Fibroblast of peridontal ligament (primary cell): Measurements from ENCODE around the gene SCN2B.

Experiments
- DNase-seq: peaks from one replicate; pipeline ENCODE4 v3.0.0-alpha.2; 2010; ENCODE audit errors: extremely low read depth

SCN2B gene, protein sequence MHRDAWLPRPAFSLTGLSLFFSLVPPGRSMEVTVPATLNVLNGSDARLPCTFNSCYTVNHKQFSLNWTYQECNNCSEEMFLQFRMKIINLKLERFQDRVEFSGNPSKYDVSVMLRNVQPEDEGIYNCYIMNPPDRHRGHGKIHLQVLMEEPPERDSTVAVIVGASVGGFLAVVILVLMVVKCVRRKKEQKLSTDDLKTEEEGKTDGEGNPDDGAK

DNA sequence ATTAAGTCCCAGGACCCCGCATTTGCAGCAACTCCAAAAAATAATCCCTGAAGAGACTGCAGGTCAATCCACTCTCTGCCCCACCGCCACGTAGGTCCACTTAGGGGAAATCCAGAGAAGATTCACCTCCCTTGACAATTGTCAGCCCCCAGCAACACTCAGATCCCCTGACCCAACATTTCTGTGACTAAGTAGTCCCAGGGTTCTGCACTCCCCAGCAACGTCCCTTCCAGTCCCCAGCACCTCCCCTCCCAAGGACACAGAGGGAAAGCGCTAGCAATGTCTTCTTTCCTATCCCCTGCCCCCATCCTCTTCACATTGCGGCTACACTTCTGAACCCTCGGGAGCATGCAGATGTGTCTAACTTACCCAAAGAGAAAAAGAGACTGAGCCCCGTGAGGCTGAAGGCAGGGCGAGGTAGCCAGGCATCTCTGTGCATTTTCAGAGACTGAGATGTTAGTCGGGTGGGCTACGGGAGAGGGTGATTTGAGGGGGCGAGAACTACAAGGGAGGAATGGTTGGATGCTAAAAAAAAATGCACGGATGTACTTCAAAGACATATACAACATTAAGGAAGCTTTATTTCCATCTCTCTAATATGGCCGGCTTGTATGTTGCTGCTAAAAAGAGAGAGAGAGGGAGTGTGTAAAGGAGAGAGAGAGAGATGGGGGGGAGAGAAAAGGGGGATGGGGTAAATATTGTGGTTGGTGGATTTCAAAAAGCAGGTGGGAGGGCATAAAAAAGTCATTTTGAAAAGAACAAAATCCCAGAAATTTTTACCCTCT lies at the start of gene SCN2B:
SCN2B (minus strand) TSS at position 647 of the 785 bp plus-strand sequence; CDS start at position 439, 208 bp downstream.
- DNase-seq: no peak

DNA sequence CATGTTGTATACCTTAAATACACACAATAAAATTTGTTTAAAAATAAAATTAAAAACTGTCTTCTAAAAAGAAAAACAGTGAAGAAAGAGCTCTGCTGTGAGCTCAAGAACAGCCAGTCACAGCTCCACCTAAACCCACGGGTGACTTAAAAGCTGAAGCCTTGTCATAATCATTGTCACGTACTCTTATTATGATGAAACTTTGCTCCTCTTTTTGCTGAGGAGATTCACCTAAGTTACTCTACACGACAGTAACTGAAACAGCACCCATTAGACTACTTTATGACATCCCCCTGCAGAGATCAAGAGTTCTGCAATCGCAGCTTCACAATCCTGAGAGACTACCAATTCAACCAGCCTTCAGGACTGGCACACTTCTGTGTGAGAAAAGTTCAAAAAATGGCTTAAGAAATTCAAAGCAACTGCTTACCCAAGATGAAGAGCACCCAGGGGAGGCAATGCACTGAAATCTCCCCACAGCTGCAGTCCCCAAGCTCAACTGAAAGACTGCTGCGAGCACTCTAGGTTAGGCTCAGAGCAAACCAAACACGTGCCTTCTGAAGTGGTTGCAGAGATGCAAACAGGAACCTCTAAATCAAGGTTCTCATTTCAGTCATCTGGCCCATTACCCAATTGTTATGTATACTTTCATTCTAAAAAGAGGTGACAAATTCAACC lies 48.2 kb upstream of the SCN2B start, which contains the start of gene JAML:
JAML (minus strand) TSS at position 501 of the 678 bp plus-strand sequence. CDS start 10,145 bp downstream, outside the sequence.
- DNase-seq: no peak

DNA sequence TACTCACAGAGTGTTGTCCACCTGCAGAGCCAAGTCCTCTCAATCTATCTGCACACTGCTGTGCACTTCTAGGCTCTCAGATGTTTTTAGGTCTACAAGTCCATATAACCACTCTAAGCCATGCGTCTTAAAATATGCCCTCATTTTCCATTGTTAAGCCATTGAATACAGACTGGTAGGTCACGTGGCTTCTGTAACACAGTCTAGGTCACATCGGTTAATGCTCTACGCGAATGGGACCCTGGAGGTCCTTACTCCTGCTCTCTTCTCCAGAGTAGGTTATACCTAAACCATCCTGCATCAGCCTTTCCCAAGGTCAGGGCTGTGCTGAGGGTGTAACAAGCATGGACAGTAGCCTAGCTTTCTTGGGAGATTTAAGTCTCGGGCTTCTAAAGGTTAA lies 47.6 kb upstream of the SCN2B start:
- DNase-seq: no peak

DNA sequence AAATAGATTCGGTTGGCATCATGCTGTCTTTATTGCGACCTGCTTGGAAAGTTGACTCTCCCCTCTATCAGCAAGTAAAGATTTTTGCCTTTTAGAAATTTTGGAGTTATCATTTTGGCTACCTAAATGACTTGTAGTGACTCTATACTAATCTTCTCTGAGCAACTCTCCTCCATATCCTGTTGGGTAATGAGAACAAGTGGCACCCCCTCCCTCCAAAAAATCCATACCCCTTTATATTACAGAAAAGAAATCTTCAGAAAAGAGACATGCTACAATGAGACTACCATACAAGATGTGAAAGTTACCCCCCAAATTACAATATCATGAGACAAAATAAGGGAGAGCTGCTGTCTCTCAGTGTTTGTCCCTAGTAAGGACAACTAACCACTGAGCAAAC lies 47.1 kb upstream of the SCN2B start:
- DNase-seq: no peak

DNA sequence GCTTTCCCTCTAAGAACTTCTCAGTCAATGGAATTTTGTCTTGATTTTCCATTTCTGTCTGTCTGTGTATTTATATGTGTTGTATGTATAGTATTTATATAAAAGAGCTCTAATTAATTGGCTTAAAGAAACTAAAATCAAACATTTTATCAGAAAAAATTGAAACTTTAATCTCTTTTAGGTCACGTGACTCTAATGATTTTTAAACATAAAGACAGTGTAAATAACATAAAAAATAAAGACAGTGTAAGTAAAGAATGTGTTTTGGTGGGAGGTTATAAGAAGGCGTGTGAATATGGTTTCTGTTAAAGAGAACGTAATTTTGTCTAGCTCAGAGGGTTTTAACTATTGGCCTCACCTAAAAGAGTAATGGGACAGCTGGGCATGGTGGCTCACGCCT lies 46.0 kb upstream of the SCN2B start:
- DNase-seq: no peak

- no peak for DNase-seq
These were observed 45.0 kb upstream of the SCN2B start for GRCh38 chr11:118221419-118221818.

GRCh38 chr11:118219732-118220131 lies 43.3 kb upstream of the SCN2B start:
- no peak for DNase-seq

- no peak for DNase-seq
These were observed 42.8 kb upstream of the SCN2B start for GRCh38 chr11:118219244-118219643.

- DNase-seq: no peak
These were observed 41.1 kb upstream of the SCN2B start for GRCh38 chr11:118217575-118217974.

- no peak for DNase-seq
These were observed 40.4 kb upstream of the SCN2B start for GRCh38 chr11:118216621-118217481.

GRCh38 chr11:118215765-118216164 lies 39.3 kb upstream of the SCN2B start:
- DNase-seq: no peak

GRCh38 chr11:118215262-118215661 lies 38.8 kb upstream of the SCN2B start:
- no peak for DNase-seq

DNA sequence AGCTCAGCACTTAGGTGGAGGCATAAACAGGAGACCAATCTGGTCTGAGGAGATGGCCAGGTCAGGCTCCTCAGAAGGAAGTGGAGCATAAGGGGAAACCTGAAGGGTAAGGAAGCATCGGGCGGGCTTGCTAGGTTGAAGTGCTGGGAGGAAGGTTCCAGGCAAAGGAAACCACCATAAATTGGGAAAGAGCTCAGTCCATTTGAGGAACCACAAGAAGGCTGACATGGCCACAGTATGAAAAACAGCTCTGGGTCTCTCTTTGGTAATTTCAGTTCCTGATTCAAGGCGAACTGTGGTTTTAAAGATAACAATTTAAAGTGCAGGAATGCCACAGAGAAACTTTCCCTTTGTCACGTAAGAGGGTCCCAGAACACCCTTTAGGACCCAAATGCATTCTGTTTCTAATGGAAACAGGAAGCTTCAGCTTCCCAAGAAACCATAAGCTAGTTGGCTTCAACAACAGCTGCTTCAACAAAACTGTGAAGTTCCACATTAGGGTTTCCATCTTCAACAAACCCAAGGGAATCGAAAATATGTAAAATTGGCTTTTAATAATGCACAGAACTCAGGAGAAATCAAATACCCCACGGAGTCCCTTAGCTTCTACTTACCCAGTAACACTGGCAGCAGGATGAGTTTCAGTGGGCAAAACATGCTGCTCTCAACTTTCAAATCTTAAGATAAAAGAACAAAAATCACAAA lies 37.9 kb upstream of the SCN2B start:
- no peak for DNase-seq

DNA sequence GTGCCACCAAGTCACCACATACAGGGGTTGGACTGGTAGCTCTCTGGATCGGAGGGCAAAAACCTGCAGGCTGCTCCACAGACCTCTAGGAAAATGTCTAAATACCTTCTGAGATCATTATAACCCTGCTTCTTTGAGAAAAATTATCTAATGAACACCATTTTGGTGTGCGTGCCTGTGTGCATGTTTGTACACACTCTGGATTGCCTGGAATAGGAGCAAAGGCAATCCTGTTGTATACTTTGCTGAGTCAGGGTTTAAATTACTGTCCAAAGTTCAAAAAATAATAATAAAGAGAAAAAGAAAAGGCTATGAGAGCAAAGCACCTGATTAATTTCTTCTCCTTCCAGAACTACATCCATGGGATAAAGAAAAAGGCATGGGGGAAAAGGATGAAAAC lies 37.3 kb upstream of the SCN2B start:
- DNase-seq: no peak

DNA sequence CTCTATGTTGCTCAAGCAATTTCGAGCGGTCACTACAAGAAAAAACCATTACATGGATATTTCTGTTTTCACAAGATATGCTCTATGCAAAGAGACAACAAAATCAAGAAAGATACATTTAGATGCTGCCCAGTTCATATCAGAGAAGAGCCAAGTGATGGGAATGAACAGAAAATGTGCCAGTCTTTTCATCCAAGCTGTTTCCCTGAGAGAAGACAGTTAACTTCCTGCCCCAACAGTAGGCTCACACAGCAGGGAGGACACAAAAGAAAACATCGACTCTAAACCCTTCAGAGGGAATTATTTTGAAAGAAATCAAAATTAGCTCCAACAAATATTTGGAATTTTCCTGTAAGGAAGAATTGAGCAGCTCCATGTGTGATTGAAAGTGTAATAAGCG lies 36.8 kb upstream of the SCN2B start:
- DNase-seq: no peak

GRCh38 chr11:118212781-118213191 lies 36.3 kb upstream of the SCN2B start:
- no peak for DNase-seq

DNA sequence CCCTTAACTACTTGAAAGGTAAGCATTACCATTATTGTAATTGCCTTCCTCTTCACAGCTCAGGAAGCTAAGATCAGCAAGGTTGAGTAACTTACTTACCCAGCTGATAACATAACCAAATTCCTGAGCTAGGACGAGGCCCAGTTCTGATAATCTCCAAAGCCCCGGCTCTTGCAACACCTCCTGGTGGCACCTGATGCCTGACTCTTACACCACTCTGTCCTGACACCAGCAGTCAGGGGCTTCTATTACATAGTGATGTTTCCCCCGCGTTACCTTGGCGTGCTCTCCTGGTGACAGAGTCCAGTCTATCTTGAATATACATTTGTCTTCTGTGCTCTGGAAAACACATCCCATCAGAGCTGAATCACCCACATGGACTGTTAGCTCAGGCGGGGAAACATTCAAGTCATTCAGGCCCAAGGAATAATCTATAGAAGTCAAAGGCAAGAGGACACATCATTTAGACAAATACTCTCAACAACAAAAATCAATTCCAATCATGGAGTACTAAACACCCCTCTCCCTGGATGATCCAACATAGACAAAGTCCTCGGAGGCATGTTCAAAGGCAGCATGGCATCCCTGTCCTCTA lies 35.8 kb upstream of the SCN2B start:
- no peak for DNase-seq

GRCh38 chr11:118211006-118211405 lies 34.6 kb upstream of the SCN2B start:
- peak; percentile 9 for DNase-seq

DNA sequence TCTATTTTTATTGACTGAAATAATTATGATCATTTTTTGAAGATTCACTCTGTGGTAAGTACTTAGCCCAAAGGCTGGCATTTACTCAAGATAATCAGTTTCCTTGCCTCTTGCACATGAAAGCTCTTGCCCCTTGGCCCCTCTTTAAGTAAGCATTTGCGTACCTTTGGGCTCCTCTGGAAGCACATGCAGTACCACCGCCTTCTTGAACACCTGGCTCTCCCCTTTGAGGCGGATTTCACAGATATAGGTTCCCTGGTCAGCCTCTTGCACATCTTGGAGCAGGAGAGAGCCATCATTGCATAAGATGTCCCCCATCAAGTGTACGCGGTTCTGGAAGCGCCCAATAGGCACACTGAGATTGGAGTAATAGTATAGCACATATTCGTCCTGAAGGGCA lies 33.9 kb upstream of the SCN2B start:
- DNase-seq: no peak

DNA sequence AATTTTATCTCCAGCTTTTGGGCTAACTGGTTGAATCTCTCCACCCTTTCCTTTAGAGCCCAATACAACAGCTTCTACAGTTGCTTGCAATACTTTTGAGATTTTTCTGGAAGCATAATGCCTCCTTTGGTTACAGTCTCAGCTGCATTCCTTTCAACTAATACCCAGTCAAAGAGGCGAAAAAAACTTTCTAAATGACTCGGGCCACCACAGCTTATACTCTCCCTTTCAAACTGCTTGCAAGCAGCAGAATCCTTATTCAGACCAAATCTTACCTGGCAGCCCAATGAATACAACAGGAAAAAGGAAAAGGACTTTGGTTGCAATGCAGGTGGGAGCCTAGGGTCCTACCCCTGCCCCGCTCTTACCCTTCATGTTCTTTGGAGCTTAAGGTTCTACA lies 32.6 kb upstream of the SCN2B start:
- no peak for DNase-seq

GRCh38 chr11:118207079-118207478 lies 30.6 kb upstream of the SCN2B start:
- DNase-seq: no peak
